HUES6 (cell line): Measurements from ENCODE around the gene HS3ST2.
"Not testable (repeated sequence)": the region's sequence is repeated elsewhere in the genome, so short reads cannot be mapped to it uniquely, and the experiment has no call there.

ENCODE experiments used
- H3K27ac ChIP-seq: 2 replicates; pipeline ENCODE4 v1.7.0; 2013; ENCODE audit warnings: low read depth, mild to moderate bottlenecking, low read length, inconsistent platforms
- H3K27me3 ChIP-seq: 2 replicates; pipeline ENCODE4 v1.6.1; 2013; ENCODE audit warnings: low read length; ENCODE audit not compliant: control insufficient read depth, insufficient read depth
- H3K36me3 ChIP-seq: 2 replicates; pipeline ENCODE4 v1.6.1; 2013; ENCODE audit warnings: low read length; ENCODE audit not compliant: control insufficient read depth, insufficient read depth
- H3K4me1 ChIP-seq: 2 replicates; pipeline ENCODE4 v1.6.1; 2013; ENCODE audit warnings: low read length; ENCODE audit not compliant: control insufficient read depth, insufficient read depth
- H3K4me3 ChIP-seq: 2 replicates; pipeline ENCODE4 v1.5.1; 2013; ENCODE audit warnings: low read depth, low read length
- H3K9ac ChIP-seq: one replicate; pipeline ENCODE4 v1.6.1; 2013; ENCODE audit warnings: mild to moderate bottlenecking, low read length
- H3K9me3 ChIP-seq: 2 replicates; pipeline ENCODE4 v1.6.1; 2013; ENCODE audit warnings: low read depth, low read length; ENCODE audit not compliant: control insufficient read depth, insufficient read depth

HS3ST2 gene

GRCh38 chr16:22933173-22933572, 119.2 kb downstream of the HS3ST2 start:
- Histone ChIP-seq H3K9ac (no peak overlapping the region), H3K36me3 (no peaks in the 10 kb centered on the region), H3K27ac (no peak overlapping the region), H3K4me1 (peaks cover 17% of the 10 kb centered on the region), H3K27me3 (peaks cover 3% of the 10 kb centered on the region; the same call in 1 of the 2 replicates), H3K4me3 (no peak overlapping the region), H3K9me3 (peaks cover 3% of the 10 kb centered on the region; the same call in 1 of the 2 replicates)

- H3K9me3 ChIP-seq, result peaks cover 3% of the 10 kb centered on the region; the same call in 1 of the 2 replicates
- H3K27me3 ChIP-seq, result peaks cover 3% of the 10 kb centered on the region; the same call in 1 of the 2 replicates
- no peaks in the 10 kb centered on the region for H3K36me3 ChIP-seq
- H3K9ac ChIP-seq, result no peak overlapping the region
- H3K4me3 ChIP-seq, result no peak overlapping the region
- H3K4me1 ChIP-seq, result peaks cover 17% of the 10 kb centered on the region
- no peak overlapping the region for H3K27ac ChIP-seq
Measured at GRCh38 chr16:22934786-22935185, 120.8 kb downstream of the HS3ST2 start.

DNA sequence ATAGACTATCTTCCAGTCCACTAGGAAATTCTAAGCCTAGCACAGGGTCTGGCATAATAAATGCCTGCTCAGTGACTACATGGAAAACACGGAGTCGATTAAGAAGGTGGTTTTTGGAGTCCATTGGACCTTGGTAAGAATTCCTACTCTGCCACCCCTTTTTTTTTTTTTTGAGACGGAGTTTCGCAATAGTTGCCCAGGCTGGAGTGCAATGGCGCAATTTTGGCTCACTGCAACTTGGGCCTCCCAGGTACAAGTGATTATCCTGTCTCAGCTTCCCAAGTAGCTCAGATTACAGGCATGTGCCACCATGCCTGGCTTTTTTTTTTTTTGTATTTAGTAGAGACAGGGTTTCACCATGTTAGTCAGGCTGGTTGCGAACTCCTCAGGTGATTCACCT, 123.2 kb downstream of the HS3ST2 start:
- Histone ChIP-seq H3K4me3 (no peak overlapping the region), H3K4me1 (peaks cover 11% of the 10 kb centered on the region), H3K27ac (no peak overlapping the region), H3K9ac (no peak overlapping the region), H3K9me3 (peaks cover 3% of the 10 kb centered on the region; the same call in 1 of the 2 replicates), H3K36me3 (no peaks in the 10 kb centered on the region), H3K27me3 (peaks cover 3% of the 10 kb centered on the region; the same call in 1 of the 2 replicates)

- no peaks in the 10 kb centered on the region for H3K36me3 ChIP-seq
- no peaks in the 10 kb centered on the region; the same call in 1 of the 2 replicates for H3K4me1 ChIP-seq
- H3K9ac ChIP-seq, result no peak overlapping the region
- H3K9me3 ChIP-seq, result peaks cover 3% of the 10 kb centered on the region; the same call in 1 of the 2 replicates
- H3K27me3 ChIP-seq, result peaks cover 6% of the 10 kb centered on the region; the same call in 1 of the 2 replicates
- no peak overlapping the region for H3K27ac ChIP-seq
- no peak overlapping the region for H3K4me3 ChIP-seq
Measured at GRCh38 chr16:22938647-22939046, 124.7 kb downstream of the HS3ST2 start.

- H3K27ac ChIP-seq, H3K27me3 ChIP-seq, H3K36me3 ChIP-seq, H3K4me3 ChIP-seq, H3K9me3 ChIP-seq, H3K9ac ChIP-seq, H3K4me1 ChIP-seq: not testable (repeated sequence)
Measured at GRCh38 chr16:22939744-22940363, 125.9 kb downstream of the HS3ST2 start.

GRCh38 chr16:22941970-22942501, 128.1 kb downstream of the HS3ST2 start:
- H3K9ac ChIP-seq, result no peak overlapping the region
- no peak overlapping the region for H3K27ac ChIP-seq
- no peak overlapping the region for H3K4me3 ChIP-seq
- H3K27me3 ChIP-seq, result peaks cover 8% of the 10 kb centered on the region; the same call in 1 of the 2 replicates
- H3K9me3 ChIP-seq, result no peaks in the 10 kb centered on the region
- no peaks in the 10 kb centered on the region for H3K36me3 ChIP-seq
- no peaks in the 10 kb centered on the region; the same call in 1 of the 2 replicates for H3K4me1 ChIP-seq

GRCh38 chr16:22942811-22943210, 128.8 kb downstream of the HS3ST2 start:
- H3K4me1 ChIP-seq, result peaks cover under 1% of the 10 kb centered on the region
- no peak overlapping the region for H3K4me3 ChIP-seq
- H3K9me3 ChIP-seq, result no peaks in the 10 kb centered on the region
- peaks cover 11% of the 10 kb centered on the region; the same call in 1 of the 2 replicates for H3K27me3 ChIP-seq
- no peak overlapping the region for H3K9ac ChIP-seq
- H3K36me3 ChIP-seq, result no peaks in the 10 kb centered on the region
- H3K27ac ChIP-seq, result no peak overlapping the region

GRCh38 chr16:22945361-22945760, 131.4 kb downstream of the HS3ST2 start:
- Histone ChIP-seq H3K4me1 (peaks cover 3% of the 10 kb centered on the region; the same call in 1 of the 2 replicates), H3K27ac (no peak overlapping the region), H3K36me3 (no peaks in the 10 kb centered on the region)

DNA sequence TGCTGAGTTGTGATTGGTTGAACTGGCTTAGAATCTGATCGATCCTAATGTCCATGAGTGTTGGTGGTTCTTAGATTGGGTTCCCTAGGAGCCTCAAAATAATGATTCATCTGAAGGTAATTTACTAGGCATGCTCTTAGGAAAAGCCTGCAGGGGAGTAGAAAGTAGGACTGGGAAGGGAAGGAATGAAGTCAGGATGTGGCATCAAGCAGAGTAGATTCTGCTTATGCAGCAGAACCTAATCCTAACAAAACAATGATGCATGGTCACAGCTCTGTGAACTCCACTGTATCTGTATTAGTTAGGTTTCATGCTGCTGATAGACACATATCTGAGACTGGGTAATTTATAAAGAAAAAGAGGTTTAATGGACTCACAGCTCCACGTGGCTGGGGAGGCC, 132.5 kb downstream of the HS3ST2 start:
- no peak overlapping the region for H3K9ac ChIP-seq
- no peak overlapping the region for H3K4me3 ChIP-seq
- no peak overlapping the region for H3K27ac ChIP-seq
- H3K4me1 ChIP-seq, result peaks cover 3% of the 10 kb centered on the region; the same call in 1 of the 2 replicates
- H3K36me3 ChIP-seq, result no peaks in the 10 kb centered on the region
- H3K27me3 ChIP-seq, result peaks cover 40% of the 10 kb centered on the region
- H3K9me3 ChIP-seq, result no peaks in the 10 kb centered on the region

More at GRCh38 chr16:22945361-22945760, 131.4 kb downstream of the HS3ST2 start:
- H3K27me3 ChIP-seq, result peaks cover 34% of the 10 kb centered on the region
- H3K9ac ChIP-seq, result no peak overlapping the region
- H3K4me3 ChIP-seq, result no peak overlapping the region
- no peaks in the 10 kb centered on the region for H3K9me3 ChIP-seq

DNA sequence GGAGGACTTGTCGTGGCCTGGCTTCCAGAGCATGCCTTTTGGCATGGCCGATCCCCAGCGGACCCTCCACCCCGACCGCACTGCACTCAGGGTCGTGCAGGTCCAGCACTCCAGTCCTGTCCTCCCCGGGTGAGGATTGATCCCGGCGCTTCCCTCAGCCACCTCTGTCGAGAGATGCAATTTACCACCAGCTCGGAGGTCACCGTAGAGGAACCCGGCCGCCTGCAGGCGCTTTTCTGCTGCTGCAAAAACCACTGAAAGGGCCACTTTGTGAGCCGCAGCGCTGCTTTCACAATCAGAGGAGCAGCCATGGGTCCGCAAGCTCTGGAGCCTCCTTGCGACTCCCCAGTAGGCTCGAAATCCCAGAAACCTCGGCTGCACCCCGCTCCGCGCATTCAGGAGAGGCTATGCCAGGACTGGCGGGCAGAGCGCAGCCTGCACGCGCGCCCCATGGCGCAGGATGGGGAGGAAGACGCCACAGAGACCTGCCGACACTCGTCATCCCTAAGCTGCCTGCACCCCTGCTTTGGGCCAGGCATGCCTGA, 134.2 kb downstream of the HS3ST2 start:
- Histone ChIP-seq H3K4me3 (no peak overlapping the region), H3K36me3 (no peaks in the 10 kb centered on the region), H3K27me3 (peaks cover 43% of the 10 kb centered on the region), H3K9ac (no peak overlapping the region), H3K4me1 (peaks cover 3% of the 10 kb centered on the region; the same call in 1 of the 2 replicates), H3K9me3 (no peaks in the 10 kb centered on the region), H3K27ac (no peak overlapping the region)
